ACHN (cell line): Measurements from ENCODE around the gene MLF2.

Experiments used
- DNase-seq: peaks from one replicate; pipeline ENCODE4 v3.0.0-alpha.2; 2015
- in situ Hi-C: cut with HindIII; loops from 2 replicates; pipeline ENCODE4 v1.10.0; 2017; ENCODE audit warnings: low sequenced_read_pairs, low pct_ligation_motif_present, low pct_unique_long_range_greater_than_20kb

Gene MLF2

GRCh38 chr12:6703631-6704030 lies 49.3 kb downstream of the MLF2 start:
- in situ Hi-C loops: no loop called here
- no peak for DNase-seq

- in situ Hi-C loops: no loop called here
- DNase-seq: no peak
Observed at GRCh38 chr12:6701078-6701768, 51.7 kb downstream of the MLF2 start.

- in situ Hi-C loops: no loop called here
- peak; percentile 49 for DNase-seq
Observed at GRCh38 chr12:6700646-6701051, 52.3 kb downstream of the MLF2 start, which contains the start of gene PIANP. PIANP (minus strand) TSS chr12:6700815; CDS start chr12:6698061, 2,754 bp downstream.

GRCh38 chr12:6699989-6700645 lies 52.8 kb downstream of the MLF2 start:
- in situ Hi-C loops: no loop called here

GRCh38 chr12:6699259-6699988 lies 53.5 kb downstream of the MLF2 start:
- in situ Hi-C loops: no loop called here
- no peak for DNase-seq

More at GRCh38 chr12:6699989-6700645, 52.8 kb downstream of the MLF2 start:
- no peak for DNase-seq

- DNase-seq: no peak
- in situ Hi-C loops: no loop called here
Observed at GRCh38 chr12:6698352-6699046, 54.4 kb downstream of the MLF2 start.
